Hematopoietic multipotent progenitor cell treated with erythropoietin and hydrocortisone succinate and interleukin-3 and kit ligand, for 15 days (in vitro differentiated cells): ENCODE measurements around the gene ZNF107.
"Not testable (repeated sequence)": the region's sequence is repeated elsewhere in the genome, so short reads cannot be mapped to it uniquely, and the experiment has no call there.

Source experiments
- DNase-seq: peaks from one replicate; pipeline ENCODE4 v3.0.0-alpha.2; 2015; ENCODE audit warnings: low spot score

Gene ZNF107

GRCh38 chr7:64733550-64734240 lies 67.8 kb downstream of the ZNF107 start:
- no peak for DNase-seq

- no peak for DNase-seq
Observed at GRCh38 chr7:64736575-64736974, 70.6 kb downstream of the ZNF107 start.

- DNase-seq: not testable (repeated sequence)
Observed at GRCh38 chr7:64738403-64738802, 72.5 kb downstream of the ZNF107 start.

- not testable (repeated sequence) for DNase-seq
Observed at GRCh38 chr7:64738953-64739352, 73.0 kb downstream of the ZNF107 start.

GRCh38 chr7:64744680-64745079 lies 78.7 kb downstream of the ZNF107 start:
- no peak for DNase-seq

- no peak for DNase-seq
Observed at GRCh38 chr7:64747802-64748201, 81.9 kb downstream of the ZNF107 start.

GRCh38 chr7:64753032-64753431 lies 87.1 kb downstream of the ZNF107 start:
- no peak for DNase-seq

GRCh38 chr7:64755865-64756264 lies 89.9 kb downstream of the ZNF107 start:
- DNase-seq: no peak

GRCh38 chr7:64758151-64758550 lies 92.2 kb downstream of the ZNF107 start:
- no peak for DNase-seq
